GM19455 (cell line): Measurements from ENCODE around the gene WDFY2.

Experiments used
- ATAC-seq: cut with Tn5 transposase; IDR thresholded peaks from one replicate; pipeline ENCODE4 v1.9.1; 2021; ENCODE audit not compliant: unreplicated experiment

WDFY2 gene

DNA sequence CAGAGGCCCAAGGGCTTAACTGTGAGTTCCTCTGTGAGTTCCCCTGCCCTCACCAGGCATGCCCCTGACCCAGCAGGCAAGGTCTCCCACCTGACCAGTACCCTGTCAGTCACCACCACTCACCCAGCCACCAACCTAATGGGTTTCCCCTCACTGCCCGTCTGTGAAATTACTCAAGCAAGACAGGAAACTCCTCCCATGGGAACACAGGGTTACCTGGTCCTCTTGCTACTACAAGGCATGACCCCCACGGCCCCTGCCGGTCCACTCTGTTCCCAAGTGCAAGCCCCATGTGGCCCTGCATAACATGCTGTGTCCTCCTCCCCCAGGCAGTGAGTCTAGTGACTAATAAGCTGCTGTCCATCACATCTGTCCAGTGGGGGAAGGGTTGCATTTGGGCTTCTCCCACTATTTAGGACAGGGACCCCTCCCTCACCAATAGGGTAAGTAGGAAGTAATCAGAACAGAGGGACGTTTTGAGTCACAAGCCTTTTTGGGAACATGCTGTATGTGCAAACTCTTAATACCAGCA is 227.7 kb downstream of the WDFY2 start:
- no peak for ATAC-seq

GRCh38 chr13:51814071-51814470 is 229.8 kb downstream of the WDFY2 start:
- ATAC-seq = no peak

DNA sequence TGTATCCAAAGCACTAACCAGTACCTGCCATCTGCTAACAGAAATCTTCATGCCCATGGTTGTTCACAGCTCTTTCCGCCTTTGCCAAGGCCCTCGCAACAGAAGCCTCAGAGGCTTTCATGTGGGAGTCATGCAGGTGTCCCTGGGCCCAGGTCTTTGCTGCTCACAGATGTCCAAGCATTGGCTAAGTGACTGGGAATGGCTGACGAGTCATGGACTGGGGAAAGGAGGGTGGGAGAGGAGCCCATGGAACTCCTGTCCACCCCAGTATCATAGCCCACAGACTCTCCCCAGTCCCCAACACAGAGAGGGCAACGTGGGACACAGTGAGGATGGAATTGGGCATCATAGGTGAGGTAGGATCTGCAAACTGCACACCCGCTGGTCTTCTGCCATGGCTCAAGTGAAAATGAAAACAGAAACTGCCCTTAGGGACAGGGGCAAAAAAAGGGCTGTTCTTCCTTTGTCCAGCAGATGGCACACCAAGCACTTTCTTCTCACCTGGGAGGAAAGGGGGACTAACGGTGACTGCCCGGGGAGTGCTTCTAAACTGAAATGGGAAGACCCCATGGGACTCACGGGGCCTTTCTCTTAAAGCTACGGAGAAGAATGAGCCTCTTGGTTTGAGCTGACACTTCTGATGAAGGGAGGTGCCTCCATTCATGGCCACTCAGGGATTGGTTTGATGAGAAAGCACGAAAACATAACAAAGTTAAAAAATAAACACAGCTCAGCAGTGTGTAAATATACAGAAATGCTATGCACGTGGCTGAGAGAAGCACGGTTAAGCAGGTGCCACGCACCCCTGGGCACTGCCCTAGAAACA is 230.8 kb downstream of the WDFY2 start:
- peak; percentile 81 for ATAC-seq

GRCh38 chr13:51815848-51816247 is 231.6 kb downstream of the WDFY2 start:
- no peak for ATAC-seq

DNA sequence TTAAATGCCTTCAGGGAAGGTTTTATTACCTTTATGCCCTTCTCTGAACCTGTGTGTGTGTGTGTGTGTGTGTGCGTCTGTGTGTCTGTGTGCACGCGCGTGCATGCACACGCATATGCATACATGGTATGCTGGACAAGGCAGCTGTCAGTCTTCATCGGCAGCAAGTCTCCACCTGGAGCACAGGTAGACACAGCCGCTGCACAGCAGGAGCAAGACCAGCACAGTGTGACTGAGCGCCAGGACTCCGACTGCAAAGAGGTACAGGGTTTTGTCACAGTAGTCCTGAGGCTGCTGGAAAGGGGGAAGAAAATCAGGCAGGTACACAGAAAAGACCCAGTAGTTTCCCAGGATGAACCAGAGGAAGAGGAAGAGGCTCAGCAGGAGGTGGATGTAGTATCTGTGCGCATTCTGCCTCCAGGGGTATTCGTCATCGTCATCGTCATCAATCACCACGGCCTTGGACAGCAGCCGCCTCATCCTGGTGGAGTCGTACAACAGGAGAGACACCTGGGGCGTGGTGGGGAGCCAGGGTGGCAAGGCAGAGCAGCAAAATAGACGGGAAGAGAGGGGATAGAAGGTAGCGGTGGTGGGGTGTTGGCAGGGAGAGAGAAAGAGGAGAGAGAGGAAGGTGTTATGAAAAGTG is 232.5 kb downstream of the WDFY2 start:
- ATAC-seq = no peak
